Panc1 (cell line): Measurements from ENCODE around the gene STX1A. TPM values are rescaled to one million over a fixed set of nuclear protein-coding genes. Genes with fewer than 3 reads are reported as not detected.

Experiments
- ATAC-seq: fragments of 200-7000 bp; cut with Tn5 transposase; 2 replicates; pipeline ENCODE4 v1.9.1; 2020; ENCODE audit warnings: mild to moderate bottlenecking, moderate library complexity
- BruUV-seq: library from RNA; stranded (reverse); fragments of 400-500 nt; replicated peaks from 2 replicates; lab custom pipeline; 2021; lab: Mats Ljungman, UMichigan
- CTCF ChIA-PET: fragments of 300-600 bp; sonication (Branson Sonifier 250); formaldehyde crosslinking; loops from one replicate; lab custom pipeline; 2022; ENCODE audit warnings: antibody characterized with exemption; lab: Charles Lee
- POLR2A ChIA-PET: fragments of 300-600 bp; sonication (Branson Sonifier 250); formaldehyde crosslinking; loops from one replicate; lab custom pipeline; 2022; ENCODE audit warnings: antibody characterized with exemption; lab: Charles Lee
- DNase-seq: peaks from one replicate; pipeline ENCODE4 v3.0.0-alpha.2; 2010; ENCODE audit warnings: low read depth, low spot score
- H3K27ac ChIP-seq: 2 replicates; pipeline ENCODE4 v1.5.1; 2011; ENCODE audit warnings: mild to moderate bottlenecking, low read length, inconsistent platforms
- H3K27me3 ChIP-seq: fragments of 200-500 bp; sonication (Bioruptor generic); 2 replicates; pipeline ENCODE4 v1.6.0; 2014; ENCODE audit warnings: low read length, inconsistent platforms; ENCODE audit not compliant: control insufficient read depth, insufficient read depth
- H3K36me3 ChIP-seq: fragments of 200-500 bp; sonication (Bioruptor generic); 2 replicates; pipeline ENCODE4 v1.5.1; 2014; ENCODE audit warnings: inconsistent platforms, mild to moderate bottlenecking, low read length, moderate library complexity; ENCODE audit not compliant: control insufficient read depth, insufficient read depth
- H3K4me1 ChIP-seq: 2 replicates; pipeline ENCODE4 v1.5.1; 2011; ENCODE audit warnings: inconsistent platforms, mild to moderate bottlenecking, low read length, moderate library complexity; ENCODE audit not compliant: control insufficient read depth, insufficient read depth
- H3K4me3 ChIP-seq, 2 experiments: 2 replicates each; pipeline ENCODE4 v1.5.1; 2011 to 2012; ENCODE audit warnings: low read depth in 2 of 2, low read length in 2 of 2, mild to moderate bottlenecking in 2 of 2, inconsistent platforms in 1 of 2, moderate library complexity in 1 of 2
- H3K9me3 ChIP-seq: fragments of 200-500 bp; sonication (Bioruptor generic); 2 replicates; pipeline ENCODE4 v1.5.1; 2014; ENCODE audit warnings: low read depth, mild to moderate bottlenecking, inconsistent platforms, low read length, moderate library complexity; ENCODE audit not compliant: control insufficient read depth, insufficient read depth
- POLR2AphosphoS5 ChIP-seq: IDR thresholded peaks from 2 replicates; pipeline ENCODE4 v1.6.1; 2012; ENCODE audit warnings: mild to moderate bottlenecking, low read depth, low read length, moderate library complexity
- SIN3A ChIP-seq: IDR thresholded peaks from 2 replicates; pipeline ENCODE4 v1.6.1; 2012; ENCODE audit warnings: low read depth, mild to moderate bottlenecking, low read length, moderate library complexity, borderline replicate concordance; ENCODE audit not compliant: insufficient read depth
- TCF7L2 ChIP-seq: IDR thresholded peaks from 2 replicates; pipeline ENCODE4 v1.6.1; 2011; ENCODE audit warnings: mild to moderate bottlenecking, low read depth, low read length, inconsistent platforms
- in situ Hi-C: cut with HindIII; loops from 2 replicates; pipeline ENCODE4 v1.10.0; 2016; ENCODE audit warnings: low sequenced_read_pairs, low pct_unique_long_range_greater_than_20kb
- intact Hi-C: fragments of 100-400 bp; cut with micrococcal nuclease; formaldehyde crosslinking; loops from one replicate; pipeline ENCODE4 v1.10.0; 2022; ENCODE audit not compliant: unreplicated experiment
- total RNA-seq: library from RNA; stranded (reverse); gene quantifications from one replicate; pipeline ENCODE4 v1.2.1, GENCODE V29; 2021; ENCODE audit not compliant: unreplicated experiment
- TF ChIP-seq, protein P1 (sequence below), 2 experiments: IDR thresholded peaks; 2 replicates each; pipeline ENCODE4 v1.6.1; 2011 to 2012; ENCODE audit warnings: low read depth in 2 of 2, control low read depth in 1 of 2, low read length in 1 of 2, mild to moderate bottlenecking in 1 of 2, moderate library complexity in 1 of 2; ENCODE audit not compliant: insufficient read depth in 1 of 2
- TF ChIP-seq, protein P2 (sequence below): fragments of 450-650 bp; IDR thresholded peaks from 2 replicates; pipeline ENCODE4 v1.5.1; 2017; ENCODE audit warnings: mild to moderate bottlenecking

STX1A gene
- total RNA-seq, 1 experiment from 2014 or later: 80.9 TPM

DNA sequence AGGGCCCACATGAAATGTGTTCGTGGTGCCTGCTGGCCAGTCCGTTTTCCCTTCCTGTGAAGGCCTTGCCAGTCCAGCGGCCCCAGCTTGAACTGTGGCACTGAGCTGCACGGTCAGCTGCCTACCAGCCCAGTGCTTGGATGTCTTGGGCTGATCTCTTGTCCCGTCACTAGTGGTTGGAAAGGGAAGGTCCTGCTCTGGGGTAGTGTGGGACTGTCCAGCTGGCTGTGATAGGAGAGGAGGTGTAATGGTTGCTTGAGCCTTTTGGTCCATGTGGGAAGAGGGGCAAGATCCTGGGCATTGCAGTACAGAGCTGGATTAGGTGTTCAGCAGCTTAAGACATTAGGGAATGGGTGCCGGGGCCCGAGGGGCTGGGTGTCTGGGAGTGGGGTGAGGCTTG is 21.1 kb downstream of the STX1A start:
- ChIA-PET POLR2A (interaction anchor here (0.6 kb wide), 6 partner anchors 15 to 317 kb away, joined by 3 to 6 read pairs (median 4); partner anchors contain the start of genes BUD23 and DNAJC30), CTCF (interaction anchor here (0.6 to 3.2 kb wide), 5 partner anchors 8 to 122 kb away, joined by 5 to 10 read pairs (median 6); no protein-coding TSS in a partner anchor)
- DNase-seq (no peak), ATAC-seq (peak; percentile 3; the same call in 1 of the 2 replicates)
- in situ Hi-C loops: no loop called here
- H3K4me1 ChIP-seq: peaks cover 41% of the 10 kb centered on the region
- no peaks in the 10 kb centered on the region for H3K9me3 ChIP-seq
- intact Hi-C loops: no loop called here
- no peaks in the 10 kb centered on the region for H3K27me3 ChIP-seq
- peak; percentile 61; the same call in 1 of the 2 replicates for TF ChIP-seq POLR2AphosphoS5
- no peak for TF ChIP-seq SIN3A
- TF ChIP-seq, protein P1, sequence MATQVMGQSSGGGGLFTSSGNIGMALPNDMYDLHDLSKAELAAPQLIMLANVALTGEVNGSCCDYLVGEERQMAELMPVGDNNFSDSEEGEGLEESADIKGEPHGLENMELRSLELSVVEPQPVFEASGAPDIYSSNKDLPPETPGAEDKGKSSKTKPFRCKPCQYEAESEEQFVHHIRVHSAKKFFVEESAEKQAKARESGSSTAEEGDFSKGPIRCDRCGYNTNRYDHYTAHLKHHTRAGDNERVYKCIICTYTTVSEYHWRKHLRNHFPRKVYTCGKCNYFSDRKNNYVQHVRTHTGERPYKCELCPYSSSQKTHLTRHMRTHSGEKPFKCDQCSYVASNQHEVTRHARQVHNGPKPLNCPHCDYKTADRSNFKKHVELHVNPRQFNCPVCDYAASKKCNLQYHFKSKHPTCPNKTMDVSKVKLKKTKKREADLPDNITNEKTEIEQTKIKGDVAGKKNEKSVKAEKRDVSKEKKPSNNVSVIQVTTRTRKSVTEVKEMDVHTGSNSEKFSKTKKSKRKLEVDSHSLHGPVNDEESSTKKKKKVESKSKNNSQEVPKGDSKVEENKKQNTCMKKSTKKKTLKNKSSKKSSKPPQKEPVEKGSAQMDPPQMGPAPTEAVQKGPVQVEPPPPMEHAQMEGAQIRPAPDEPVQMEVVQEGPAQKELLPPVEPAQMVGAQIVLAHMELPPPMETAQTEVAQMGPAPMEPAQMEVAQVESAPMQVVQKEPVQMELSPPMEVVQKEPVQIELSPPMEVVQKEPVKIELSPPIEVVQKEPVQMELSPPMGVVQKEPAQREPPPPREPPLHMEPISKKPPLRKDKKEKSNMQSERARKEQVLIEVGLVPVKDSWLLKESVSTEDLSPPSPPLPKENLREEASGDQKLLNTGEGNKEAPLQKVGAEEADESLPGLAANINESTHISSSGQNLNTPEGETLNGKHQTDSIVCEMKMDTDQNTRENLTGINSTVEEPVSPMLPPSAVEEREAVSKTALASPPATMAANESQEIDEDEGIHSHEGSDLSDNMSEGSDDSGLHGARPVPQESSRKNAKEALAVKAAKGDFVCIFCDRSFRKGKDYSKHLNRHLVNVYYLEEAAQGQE (IDR thresholded peaks at IDR 0.05; ENCODE audit: insufficient read depth in 1 of 2, low read depth in 2 of 2, low read length in 1 of 2): no peak
- no peaks in the 10 kb centered on the region; the same call in 1 of the 2 replicates for H3K36me3 ChIP-seq
- H3K27ac ChIP-seq: peak overlapping the region; percentile 80
- BruUV-seq: no TSS peak
- no peak overlapping the region for H3K4me3 ChIP-seq

DNA sequence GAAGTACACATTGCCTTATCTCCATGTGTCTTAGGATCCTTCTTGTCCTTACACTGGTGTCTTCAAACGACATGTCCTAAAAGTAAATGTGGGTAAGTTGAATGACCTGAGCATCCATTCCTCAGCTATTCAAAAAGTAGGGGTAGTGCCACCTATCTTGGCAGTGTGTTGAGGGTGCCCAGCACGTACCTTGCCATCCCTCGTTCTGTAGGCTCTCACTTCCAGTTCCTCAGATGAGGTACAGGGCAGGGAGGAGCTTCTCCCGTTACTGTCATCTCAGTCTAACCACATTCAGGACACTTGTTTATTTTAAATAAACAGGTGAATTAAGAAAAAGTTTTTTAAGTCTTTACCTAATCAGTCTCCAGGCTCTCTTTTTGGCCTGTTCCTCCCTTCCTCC is 23.1 kb downstream of the STX1A start:
- TF ChIP-seq, protein P2, sequence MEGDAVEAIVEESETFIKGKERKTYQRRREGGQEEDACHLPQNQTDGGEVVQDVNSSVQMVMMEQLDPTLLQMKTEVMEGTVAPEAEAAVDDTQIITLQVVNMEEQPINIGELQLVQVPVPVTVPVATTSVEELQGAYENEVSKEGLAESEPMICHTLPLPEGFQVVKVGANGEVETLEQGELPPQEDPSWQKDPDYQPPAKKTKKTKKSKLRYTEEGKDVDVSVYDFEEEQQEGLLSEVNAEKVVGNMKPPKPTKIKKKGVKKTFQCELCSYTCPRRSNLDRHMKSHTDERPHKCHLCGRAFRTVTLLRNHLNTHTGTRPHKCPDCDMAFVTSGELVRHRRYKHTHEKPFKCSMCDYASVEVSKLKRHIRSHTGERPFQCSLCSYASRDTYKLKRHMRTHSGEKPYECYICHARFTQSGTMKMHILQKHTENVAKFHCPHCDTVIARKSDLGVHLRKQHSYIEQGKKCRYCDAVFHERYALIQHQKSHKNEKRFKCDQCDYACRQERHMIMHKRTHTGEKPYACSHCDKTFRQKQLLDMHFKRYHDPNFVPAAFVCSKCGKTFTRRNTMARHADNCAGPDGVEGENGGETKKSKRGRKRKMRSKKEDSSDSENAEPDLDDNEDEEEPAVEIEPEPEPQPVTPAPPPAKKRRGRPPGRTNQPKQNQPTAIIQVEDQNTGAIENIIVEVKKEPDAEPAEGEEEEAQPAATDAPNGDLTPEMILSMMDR: no peak
- TF ChIP-seq, protein P1 (IDR thresholded peaks at IDR 0.05; ENCODE audit: insufficient read depth in 1 of 2, low read depth in 2 of 2, low read length in 1 of 2): no peak
- TF ChIP-seq TCF7L2 (no peak), POLR2AphosphoS5 (no peak), SIN3A (no peak)
- no TSS peak for BruUV-seq
- Histone ChIP-seq H3K9me3 (no peaks in the 10 kb centered on the region), H3K27me3 (no peaks in the 10 kb centered on the region), H3K4me3 (no peak overlapping the region), H3K4me1 (peaks cover 26% of the 10 kb centered on the region), H3K27ac (no peak overlapping the region), H3K36me3 (peaks cover 11% of the 10 kb centered on the region)
- ChIA-PET POLR2A (interaction anchor here (0.6 kb wide), 1 partner anchor 12 kb away, joined by 5 read pairs; no protein-coding TSS in a partner anchor), CTCF (interaction anchor here (0.5 to 3.2 kb wide), 2 partner anchors 12 to 29 kb away, joined by 3 to 10 read pairs; no protein-coding TSS in a partner anchor)
- no peak for DNase-seq
- in situ Hi-C loops: no loop called here
- intact Hi-C loops: no loop called here
- ATAC-seq: no peak
